H9 (cell line): ENCODE measurements around the gene RNF208. TPM values are rescaled to one million over a fixed set of nuclear protein-coding genes. Genes with fewer than 3 reads are reported as not detected.

ENCODE experiments used
- DNase-seq: peaks from one replicate; pipeline ENCODE4 v3.0.0-alpha.2; 2017
- H2AFZ ChIP-seq: one replicate; pipeline ENCODE4 v1.6.1; 2013; ENCODE audit warnings: mild to moderate bottlenecking, low read length, control low read depth, moderate library complexity
- H2AK5ac ChIP-seq: 2 replicates; pipeline ENCODE4 v1.6.1; 2013; ENCODE audit warnings: low read length, control low read depth, mixed read lengths; ENCODE audit not compliant: insufficient read length
- H2BK120ac ChIP-seq: one replicate; pipeline ENCODE4 v1.6.1; 2013; ENCODE audit warnings: low read depth, mild to moderate bottlenecking, low read length, control low read depth, inconsistent platforms; ENCODE audit not compliant: poor library complexity, severe bottlenecking
- H2BK12ac ChIP-seq: 2 replicates; pipeline ENCODE4 v1.6.1; 2013; ENCODE audit warnings: low read length, control low read depth, mixed read lengths, low read depth; ENCODE audit not compliant: insufficient read length
- H2BK15ac ChIP-seq: 2 replicates; pipeline ENCODE4 v1.6.1; 2013; ENCODE audit warnings: low read depth, low read length, control low read depth
- H2BK20ac ChIP-seq: one replicate; pipeline ENCODE4 v1.6.1; 2013; ENCODE audit warnings: low read depth, mild to moderate bottlenecking, low read length, control low read depth, inconsistent platforms; ENCODE audit not compliant: poor library complexity, severe bottlenecking
- H2BK5ac ChIP-seq: 2 replicates; pipeline ENCODE4 v1.6.1; 2013; ENCODE audit warnings: low read length, control low read depth, mixed read lengths; ENCODE audit not compliant: insufficient read length
- H3K14ac ChIP-seq: 2 replicates; pipeline ENCODE4 v1.6.1; 2013; ENCODE audit warnings: low read length, control low read depth; ENCODE audit not compliant: insufficient read depth
- H3K18ac ChIP-seq: 2 replicates; pipeline ENCODE4 v1.6.1; 2013; ENCODE audit warnings: low read depth, mild to moderate bottlenecking, mixed read lengths, low read length, control low read depth; ENCODE audit not compliant: insufficient read length
- H3K23ac ChIP-seq: 2 replicates; pipeline ENCODE4 v1.6.1; 2013; ENCODE audit warnings: low read length, control low read depth, mixed read lengths, low read depth; ENCODE audit not compliant: insufficient read length
- H3K23me2 ChIP-seq: 2 replicates; pipeline ENCODE4 v1.6.1; 2013; ENCODE audit warnings: low read depth, mild to moderate bottlenecking, mixed read lengths, low read length, control low read depth; ENCODE audit not compliant: insufficient read length, poor library complexity, severe bottlenecking
- H3K27ac ChIP-seq: 2 replicates; pipeline ENCODE4 v1.5.1; 2013; ENCODE audit warnings: low read length, control low read depth, mixed read lengths, low read depth; ENCODE audit not compliant: insufficient read length
- H3K27me3 ChIP-seq: 2 replicates; pipeline ENCODE4 v1.6.1; 2013; ENCODE audit warnings: low read length, control low read depth, inconsistent platforms; ENCODE audit not compliant: insufficient read depth
- H3K4ac ChIP-seq: 2 replicates; pipeline ENCODE4 v1.6.1; 2013; ENCODE audit warnings: low read depth, mild to moderate bottlenecking, control low read depth, inconsistent platforms, low read length, moderate library complexity
- H3K4me1 ChIP-seq: 2 replicates; pipeline ENCODE4 v1.6.1; 2013; ENCODE audit warnings: low read length, control low read depth, inconsistent platforms; ENCODE audit not compliant: insufficient read depth
- H3K4me2 ChIP-seq: 2 replicates; pipeline ENCODE4 v1.6.1; 2013; ENCODE audit warnings: low read length, control low read depth, mixed read lengths; ENCODE audit not compliant: insufficient read length, insufficient read depth
- H3K56ac ChIP-seq: 2 replicates; pipeline ENCODE4 v1.6.1; 2013; ENCODE audit warnings: low read depth, mild to moderate bottlenecking, mixed read lengths, low read length, control low read depth; ENCODE audit not compliant: insufficient read length
- H3K79me1 ChIP-seq: 2 replicates; pipeline ENCODE4 v1.6.1; 2013; ENCODE audit warnings: low read depth, mild to moderate bottlenecking, moderate library complexity, low read length, control low read depth, inconsistent platforms; ENCODE audit not compliant: insufficient read depth, poor library complexity, severe bottlenecking
- H3K79me2 ChIP-seq: 2 replicates; pipeline ENCODE4 v1.6.1; 2013; ENCODE audit warnings: low read length, control low read depth, inconsistent platforms; ENCODE audit not compliant: insufficient read depth
- H3K9ac ChIP-seq: 2 replicates; pipeline ENCODE4 v1.6.1; 2013; ENCODE audit warnings: low read length, control low read depth, mixed read lengths; ENCODE audit not compliant: insufficient read length; ENCODE audit errors: extremely low read depth
- H3K9me3 ChIP-seq: one replicate; pipeline ENCODE4 v1.6.1; 2013; ENCODE audit warnings: low read depth, low read length, inconsistent platforms; ENCODE audit not compliant: control insufficient read depth
- H3T11ph ChIP-seq: one replicate; pipeline ENCODE4 v1.6.1; 2013; ENCODE audit warnings: mild to moderate bottlenecking, low read length, control low read depth, inconsistent platforms
- H4K20me1 ChIP-seq: one replicate; pipeline ENCODE4 v1.6.1; 2013; ENCODE audit not compliant: control insufficient read depth, insufficient read length, insufficient read depth
- H4K5ac ChIP-seq: 2 replicates; pipeline ENCODE4 v1.6.1; 2013; ENCODE audit warnings: low read depth, mild to moderate bottlenecking, mixed read lengths, low read length, control low read depth; ENCODE audit not compliant: insufficient read length
- H4K8ac ChIP-seq: replicated peaks from 2 replicates; pipeline ENCODE4 v1.6.1; 2013; ENCODE audit warnings: low read length, control low read depth, mixed read lengths, low read depth; ENCODE audit not compliant: insufficient read length
- H4K91ac ChIP-seq: 2 replicates; pipeline ENCODE4 v1.6.1; 2013; ENCODE audit warnings: low read depth, mild to moderate bottlenecking, moderate library complexity, mixed read lengths, low read length, control low read depth; ENCODE audit not compliant: insufficient read length
- H3K27ac Mint-ChIP-seq, 3 experiments: 2 replicates in 2 of 3; 3 replicates in 1 of 3; pipeline ENCODE4 v1.8.0; 2020 to 2021; ENCODE audit warnings: mixed read lengths in 3 of 3, mild to moderate bottlenecking in 1 of 3, moderate library complexity in 1 of 3
- H3K27me3 Mint-ChIP-seq: 2 replicates; pipeline ENCODE4 v1.8.0; 2021; ENCODE audit warnings: low read depth, mild to moderate bottlenecking, moderate library complexity, mixed read lengths
- H3K36me3 Mint-ChIP-seq, 3 experiments: 2 replicates in 2 of 3; 3 replicates in 1 of 3; pipeline ENCODE4 v1.8.0; 2020 to 2021; ENCODE audit warnings: low read depth in 3 of 3, mixed read lengths in 3 of 3; ENCODE audit not compliant: insufficient read depth in 1 of 3
- H3K4me1 Mint-ChIP-seq, 2 experiments: 2 replicates each; pipeline ENCODE4 v1.8.0; 2020; ENCODE audit warnings: mixed read lengths in 2 of 2
- H3K4me3 Mint-ChIP-seq, 2 experiments: 2 replicates in 1 of 2; 3 replicates in 1 of 2; pipeline ENCODE4 v1.8.0; 2020 to 2021; ENCODE audit warnings: mild to moderate bottlenecking in 2 of 2, mixed read lengths in 2 of 2, moderate library complexity in 1 of 2
- H3K9me3 Mint-ChIP-seq, 2 experiments: 2 replicates in 1 of 2; 3 replicates in 1 of 2; pipeline ENCODE4 v1.8.0; 2020; ENCODE audit warnings: mild to moderate bottlenecking in 2 of 2, mixed read lengths in 2 of 2, moderate library complexity in 1 of 2
- WGBS: extraction: QIAGEN DNeasy Blood & Tissue Kit; methylation state at CpG from one replicate; pipeline ENCODE4 v1.1.7; 2013; ENCODE audit warnings: missing lambda C conversion rate, low lambda C conversion rate, mixed read lengths; ENCODE audit not compliant: insufficient read length; ENCODE audit errors: extremely low coverage; 5-methylcytosine and 5-hydroxymethylcytosine counted together
- total RNA-seq: library from RNA; stranded (reverse); gene quantifications from 2 replicates; pipeline ENCODE4 v1.2.1, GENCODE V29; 2021
- TF ChIP-seq, protein P1 (sequence below): fragments of 200-600 bp; sonication (generic); conservative IDR thresholded peaks from 3 replicates; pipeline ENCODE4 v1.8.0; 2021; ENCODE audit warnings: antibody characterized with exemption, mild to moderate bottlenecking

The RNF208 gene
- total RNA-seq, 1 experiment from 2014 or later: 7.7 TPM

DNA sequence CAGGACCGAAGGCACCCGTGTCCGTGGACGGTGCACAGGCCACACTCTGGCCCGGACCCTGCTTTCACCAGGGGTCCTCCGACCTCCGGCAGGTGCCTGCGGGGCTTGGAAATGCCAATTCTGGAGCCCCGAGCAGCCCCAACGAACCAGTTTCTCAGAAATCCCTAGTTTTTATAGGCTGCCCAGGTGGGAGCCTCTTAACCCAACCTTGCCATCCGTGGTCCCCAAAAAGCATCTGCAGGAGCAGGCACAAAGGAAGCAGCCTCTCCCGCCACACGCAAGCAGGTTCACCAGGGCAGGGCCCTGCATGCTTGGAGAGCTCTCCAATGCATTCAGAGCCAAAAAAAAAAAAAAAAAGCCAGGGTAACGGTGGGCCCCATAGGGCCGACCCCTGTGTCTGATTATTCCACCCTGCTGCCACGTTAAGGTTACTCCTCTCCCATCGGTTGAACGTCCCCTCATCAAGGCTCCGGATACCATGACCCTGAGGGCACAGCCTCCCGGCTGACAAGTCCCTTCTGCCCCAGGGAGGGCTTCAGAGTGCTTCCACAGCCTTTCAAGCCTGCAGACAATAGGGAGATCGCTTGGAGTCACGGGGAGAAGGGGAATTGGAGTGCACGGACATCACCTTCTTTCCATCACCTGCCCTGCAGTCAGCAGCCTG, 20.7 kb downstream of the RNF208 start:
- H3K79me2 ChIP-seq: peaks cover 12% of the 10 kb centered on the region; the same call in 1 of the 2 replicates
- H4K5ac ChIP-seq: no peak overlapping the region
- peak overlapping the region; percentile 65 for H3K4me2 ChIP-seq
- H3K4ac ChIP-seq: no peak overlapping the region
- H3K36me3 Mint-ChIP-seq: peaks cover 0 to 6% (median 0%) of the 10 kb centered on the region in 3 experiments; a peak in 5 of 7 replicates
- no peak overlapping the region for H2AK5ac ChIP-seq
- no peak overlapping the region for H4K8ac ChIP-seq
- no peak overlapping the region for H3K56ac ChIP-seq
- no peak overlapping the region for H3K23ac ChIP-seq
- H3K79me1 ChIP-seq: peaks cover 16% of the 10 kb centered on the region
- H2AFZ ChIP-seq: no peak overlapping the region
- H2BK15ac ChIP-seq: no peak overlapping the region
- peaks cover 8% of the 10 kb centered on the region for H3K23me2 ChIP-seq
- H3K18ac ChIP-seq: peak overlapping the region; percentile 52
- no peaks in the 10 kb centered on the region for H3K9me3 ChIP-seq
- H3K4me3 Mint-ChIP-seq: peak overlapping the region; percentile 76 to 85
- TF ChIP-seq, protein P1, sequence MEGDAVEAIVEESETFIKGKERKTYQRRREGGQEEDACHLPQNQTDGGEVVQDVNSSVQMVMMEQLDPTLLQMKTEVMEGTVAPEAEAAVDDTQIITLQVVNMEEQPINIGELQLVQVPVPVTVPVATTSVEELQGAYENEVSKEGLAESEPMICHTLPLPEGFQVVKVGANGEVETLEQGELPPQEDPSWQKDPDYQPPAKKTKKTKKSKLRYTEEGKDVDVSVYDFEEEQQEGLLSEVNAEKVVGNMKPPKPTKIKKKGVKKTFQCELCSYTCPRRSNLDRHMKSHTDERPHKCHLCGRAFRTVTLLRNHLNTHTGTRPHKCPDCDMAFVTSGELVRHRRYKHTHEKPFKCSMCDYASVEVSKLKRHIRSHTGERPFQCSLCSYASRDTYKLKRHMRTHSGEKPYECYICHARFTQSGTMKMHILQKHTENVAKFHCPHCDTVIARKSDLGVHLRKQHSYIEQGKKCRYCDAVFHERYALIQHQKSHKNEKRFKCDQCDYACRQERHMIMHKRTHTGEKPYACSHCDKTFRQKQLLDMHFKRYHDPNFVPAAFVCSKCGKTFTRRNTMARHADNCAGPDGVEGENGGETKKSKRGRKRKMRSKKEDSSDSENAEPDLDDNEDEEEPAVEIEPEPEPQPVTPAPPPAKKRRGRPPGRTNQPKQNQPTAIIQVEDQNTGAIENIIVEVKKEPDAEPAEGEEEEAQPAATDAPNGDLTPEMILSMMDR: no peak
- WGBS: no CpG with 5 or more reads among the region's 23 CpGs
- H3K27ac ChIP-seq: no peak overlapping the region
- no peak overlapping the region for H2BK120ac ChIP-seq
- H2BK5ac ChIP-seq: no peak overlapping the region
- H3K27ac Mint-ChIP-seq: peak overlapping the region; percentile 18 to 82 (median 66); a peak in 1 of 7 replicates
- peaks cover 15 to 37% of the 10 kb centered on the region in 2 experiments for H3K4me1 Mint-ChIP-seq
- H3K27me3 Mint-ChIP-seq: peaks cover 2% of the 10 kb centered on the region; the same call in 1 of the 2 replicates
- no peak for DNase-seq
- no peak overlapping the region for H4K91ac ChIP-seq
- H3K14ac ChIP-seq: peak overlapping the region; percentile 86; the same call in 1 of the 2 replicates
- peak overlapping the region; percentile 67 for H3K9ac ChIP-seq
- H3T11ph ChIP-seq: no peak overlapping the region
- H2BK12ac ChIP-seq: no peak overlapping the region
- H3K4me1 ChIP-seq: no peaks in the 10 kb centered on the region; the same call in 1 of the 2 replicates
- H4K20me1 ChIP-seq: no peaks in the 10 kb centered on the region
- H3K27me3 ChIP-seq: no peaks in the 10 kb centered on the region
- no peak overlapping the region for H2BK20ac ChIP-seq
- H3K9me3 Mint-ChIP-seq: no peaks in the 10 kb centered on the region
